Measurements from ENCODE around the gene EPC2.

Gene EPC2

DNA sequence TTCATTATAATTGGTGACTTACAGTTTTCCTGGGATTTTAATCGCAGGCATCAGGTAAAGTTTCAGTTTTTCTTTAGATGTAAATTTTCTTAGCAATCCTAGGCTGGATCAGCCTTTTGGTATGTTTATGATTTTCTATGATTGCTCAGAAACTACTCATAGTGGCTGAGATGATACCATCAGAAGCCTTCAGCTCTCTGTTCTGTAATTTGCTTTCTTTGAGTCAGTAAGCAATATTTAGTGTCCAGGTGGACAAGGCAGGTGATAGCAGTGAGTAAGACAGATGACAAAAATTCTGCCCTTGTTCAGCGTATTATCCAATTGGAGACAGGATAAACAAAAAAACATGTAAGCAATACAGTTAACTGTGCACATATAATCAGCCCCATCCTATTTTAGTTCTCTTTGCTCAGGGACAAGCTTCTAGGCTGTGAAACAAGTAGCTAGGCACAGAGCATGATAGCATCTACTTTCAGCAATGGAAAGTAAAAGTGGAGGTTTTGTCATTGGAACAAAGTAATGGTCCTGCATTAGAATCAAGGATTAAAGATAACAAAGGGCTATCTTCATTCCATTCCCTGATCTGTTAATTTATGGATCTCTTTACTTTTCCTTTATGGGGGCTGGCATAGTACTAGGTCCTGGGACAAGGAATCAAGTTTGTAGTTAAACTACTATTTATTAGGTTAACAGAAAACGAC, 100.8 kb downstream of the EPC2 start:
- no peak overlapping the region for H3K4me3 ChIP-seq (ENCODE audit: low read depth, low read length)
- DNase-seq (ENCODE audit: low read depth) = no peak
- TF ChIP-seq, protein P1, sequence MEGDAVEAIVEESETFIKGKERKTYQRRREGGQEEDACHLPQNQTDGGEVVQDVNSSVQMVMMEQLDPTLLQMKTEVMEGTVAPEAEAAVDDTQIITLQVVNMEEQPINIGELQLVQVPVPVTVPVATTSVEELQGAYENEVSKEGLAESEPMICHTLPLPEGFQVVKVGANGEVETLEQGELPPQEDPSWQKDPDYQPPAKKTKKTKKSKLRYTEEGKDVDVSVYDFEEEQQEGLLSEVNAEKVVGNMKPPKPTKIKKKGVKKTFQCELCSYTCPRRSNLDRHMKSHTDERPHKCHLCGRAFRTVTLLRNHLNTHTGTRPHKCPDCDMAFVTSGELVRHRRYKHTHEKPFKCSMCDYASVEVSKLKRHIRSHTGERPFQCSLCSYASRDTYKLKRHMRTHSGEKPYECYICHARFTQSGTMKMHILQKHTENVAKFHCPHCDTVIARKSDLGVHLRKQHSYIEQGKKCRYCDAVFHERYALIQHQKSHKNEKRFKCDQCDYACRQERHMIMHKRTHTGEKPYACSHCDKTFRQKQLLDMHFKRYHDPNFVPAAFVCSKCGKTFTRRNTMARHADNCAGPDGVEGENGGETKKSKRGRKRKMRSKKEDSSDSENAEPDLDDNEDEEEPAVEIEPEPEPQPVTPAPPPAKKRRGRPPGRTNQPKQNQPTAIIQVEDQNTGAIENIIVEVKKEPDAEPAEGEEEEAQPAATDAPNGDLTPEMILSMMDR (IDR thresholded peaks at IDR 0.05; ENCODE audit: low read depth, low read length) = no peak
- no peak for TF ChIP-seq MAX (IDR thresholded peaks at IDR 0.05; ENCODE audit: low read depth, low read length)
- no peak for TF ChIP-seq MYC (IDR thresholded peaks at IDR 0.05; ENCODE audit: low read depth, low read length)
- no peak for TF ChIP-seq POLR2A (IDR thresholded peaks at IDR 0.05; ENCODE audit: extremely low read depth, insufficient read length)

DNA sequence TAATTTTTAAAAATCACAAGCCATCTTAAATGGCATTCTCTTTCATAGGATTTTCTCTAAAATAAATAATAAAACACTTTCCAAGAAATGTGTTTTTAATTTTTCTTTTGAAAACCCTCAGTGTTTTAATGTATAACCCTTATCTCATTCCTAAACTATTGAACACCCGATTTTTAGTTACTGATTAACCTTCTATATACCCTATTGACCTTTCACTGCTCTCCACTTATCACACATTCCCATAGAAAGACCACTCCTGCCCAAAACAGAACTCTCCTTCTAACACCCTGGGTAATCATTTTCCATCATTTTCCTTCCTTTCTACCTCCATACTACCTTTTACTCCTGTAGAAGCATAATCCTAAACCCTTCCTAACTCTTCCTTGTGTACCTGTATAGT, 102.4 kb downstream of the EPC2 start:
- no peak overlapping the region for H3K4me3 ChIP-seq (ENCODE audit: low read depth, low read length)
- TF ChIP-seq MYC (IDR thresholded peaks at IDR 0.05; ENCODE audit: low read depth, low read length) = no peak
- TF ChIP-seq, protein P1 (IDR thresholded peaks at IDR 0.05; ENCODE audit: low read depth, low read length) = no peak
- no peak for TF ChIP-seq POLR2A (IDR thresholded peaks at IDR 0.05; ENCODE audit: extremely low read depth, insufficient read length)
- no peak for TF ChIP-seq MAX (IDR thresholded peaks at IDR 0.05; ENCODE audit: low read depth, low read length)
- no peak for DNase-seq (ENCODE audit: low read depth)

DNA sequence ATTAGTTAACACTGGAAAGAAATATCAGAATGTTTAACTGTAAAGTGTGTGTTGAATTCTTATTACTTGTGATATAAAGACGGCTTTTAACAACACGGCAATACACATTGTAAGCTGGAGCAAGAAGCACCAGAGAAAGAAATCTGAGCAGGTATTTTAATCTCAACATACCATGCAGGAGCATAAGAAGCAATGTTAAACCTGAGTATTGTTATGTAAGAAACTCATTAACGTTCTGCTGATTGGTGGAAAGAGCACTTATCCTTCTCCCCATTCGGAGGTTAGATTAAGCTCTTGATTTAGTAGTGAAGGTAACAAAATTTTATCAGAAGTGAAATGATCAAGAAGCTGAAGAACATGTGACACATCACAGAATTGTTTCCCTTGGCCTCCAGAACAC, 107.4 kb downstream of the EPC2 start:
- no peak for TF ChIP-seq POLR2A (IDR thresholded peaks at IDR 0.05; ENCODE audit: extremely low read depth, insufficient read length)
- no peak for TF ChIP-seq MAX (IDR thresholded peaks at IDR 0.05; ENCODE audit: low read depth, low read length)
- TF ChIP-seq, protein P1 (IDR thresholded peaks at IDR 0.05; ENCODE audit: low read depth, low read length) = no peak
- no peak for TF ChIP-seq MYC (IDR thresholded peaks at IDR 0.05; ENCODE audit: low read depth, low read length)
- no peak overlapping the region for H3K4me3 ChIP-seq (ENCODE audit: low read depth, low read length)
- no peak for DNase-seq (ENCODE audit: low read depth)

DNA sequence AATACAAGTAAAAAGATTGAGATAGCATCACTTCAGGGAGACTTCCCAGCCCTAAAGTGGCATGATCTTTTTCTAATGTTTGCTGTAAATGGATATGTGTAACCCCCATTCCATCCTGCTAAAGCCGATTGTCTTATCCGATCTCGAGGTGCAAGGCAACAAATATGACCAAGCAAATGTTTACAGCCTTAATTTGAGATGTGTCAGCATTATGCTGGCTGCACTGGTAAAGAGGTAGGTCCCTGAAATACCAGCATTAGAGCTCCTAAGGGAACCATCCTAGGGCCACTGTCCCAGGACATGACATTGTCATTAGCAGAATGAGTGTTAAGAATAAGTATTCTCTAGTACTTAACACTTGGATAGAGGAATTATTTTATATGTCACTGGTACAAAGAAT, 108.4 kb downstream of the EPC2 start:
- TF ChIP-seq, protein P1 (IDR thresholded peaks at IDR 0.05; ENCODE audit: low read depth, low read length) = no peak
- TF ChIP-seq POLR2A (IDR thresholded peaks at IDR 0.05; ENCODE audit: extremely low read depth, insufficient read length) = no peak
- TF ChIP-seq MAX (IDR thresholded peaks at IDR 0.05; ENCODE audit: low read depth, low read length) = no peak
- no peak for DNase-seq (ENCODE audit: low read depth)
- no peak overlapping the region for H3K4me3 ChIP-seq (ENCODE audit: low read depth, low read length)

DNA sequence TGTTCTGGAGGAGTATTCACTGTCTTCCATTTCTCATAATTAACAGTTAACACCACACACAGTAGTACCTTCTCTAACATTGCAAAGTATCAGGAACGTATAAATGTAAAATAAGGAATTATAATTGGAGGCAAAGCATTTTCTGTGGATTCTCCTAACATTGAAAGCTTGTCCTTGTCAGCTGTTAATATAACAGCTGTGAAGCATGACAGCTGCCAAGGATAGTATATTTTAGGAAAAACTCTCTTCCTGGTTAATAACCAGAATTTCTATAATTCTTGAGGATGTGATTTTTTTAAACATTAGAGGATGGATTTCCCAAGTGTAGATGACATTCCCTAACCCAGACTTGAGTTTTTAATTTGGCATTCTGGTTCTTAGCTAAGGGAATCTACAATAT, 110.3 kb downstream of the EPC2 start:
- no peak for DNase-seq (ENCODE audit: low read depth)
- TF ChIP-seq MAX (IDR thresholded peaks at IDR 0.05; ENCODE audit: low read depth, low read length) = no peak
- TF ChIP-seq MYC (IDR thresholded peaks at IDR 0.05; ENCODE audit: low read depth, low read length) = no peak
- TF ChIP-seq, protein P1 (IDR thresholded peaks at IDR 0.05; ENCODE audit: low read depth, low read length) = no peak
- no peak for TF ChIP-seq POLR2A (IDR thresholded peaks at IDR 0.05; ENCODE audit: extremely low read depth, insufficient read length)
- no peak overlapping the region for H3K4me3 ChIP-seq (ENCODE audit: low read depth, low read length)
